GM18526 (cell line): ENCODE data around the gene UPK3A.

ENCODE experiments used
- POLR2A ChIP-seq: IDR thresholded peaks from 3 replicates; pipeline ENCODE4 v1.6.1; 2011; ENCODE audit not compliant: insufficient read length; ENCODE audit errors: extremely low read depth

Gene UPK3A

GRCh38 chr22:45294030-45294429 is 9.3 kb downstream of the UPK3A start:
- TF ChIP-seq POLR2A = no peak

GRCh38 chr22:45295492-45295891 is 10.7 kb downstream of the UPK3A start:
- no peak for TF ChIP-seq POLR2A

- no peak for TF ChIP-seq POLR2A
Measured at GRCh38 chr22:45296628-45297297, 12.0 kb downstream of the UPK3A start.

- no peak for TF ChIP-seq POLR2A
Measured at GRCh38 chr22:45298934-45299505, 14.3 kb downstream of the UPK3A start.

- no peak for TF ChIP-seq POLR2A
Measured at GRCh38 chr22:45302751-45303150, 18.0 kb downstream of the UPK3A start.

GRCh38 chr22:45303181-45303580 is 18.4 kb downstream of the UPK3A start:
- no peak for TF ChIP-seq POLR2A

GRCh38 chr22:45304971-45305370 is 20.2 kb downstream of the UPK3A start:
- no peak for TF ChIP-seq POLR2A

GRCh38 chr22:45305456-45306075 is 20.8 kb downstream of the UPK3A start:
- no peak for TF ChIP-seq POLR2A

- no peak for TF ChIP-seq POLR2A
Measured at GRCh38 chr22:45306139-45306538, 21.4 kb downstream of the UPK3A start.

GRCh38 chr22:45308391-45308956 is 23.7 kb downstream of the UPK3A start:
- no peak for TF ChIP-seq POLR2A

GRCh38 chr22:45308957-45309421 is 24.2 kb downstream of the UPK3A start:
- no peak for TF ChIP-seq POLR2A

- peak; percentile 67 for TF ChIP-seq POLR2A
Measured at GRCh38 chr22:45309422-45310227, 24.9 kb downstream of the UPK3A start, which contains the start of gene FAM118A. TSS of gene FAM118A (plus strand) at chr22:45309934. CDS start at chr22:45322380, 12,446 bp downstream.

GRCh38 chr22:45310331-45310976 is 25.7 kb downstream of the UPK3A start:
- no peak for TF ChIP-seq POLR2A

GRCh38 chr22:45310977-45311531 is 26.3 kb downstream of the UPK3A start:
- TF ChIP-seq POLR2A = no peak
